Measurements from ENCODE around the gene MAPT.
"Not testable (repeated sequence)": the region's sequence is repeated elsewhere in the genome, so short reads cannot be mapped to it uniquely, and the experiment has no call there.

MAPT gene

GRCh38 chr17:45907750-45908395, 13.5 kb downstream of the MAPT start:
- TF ChIP-seq CTCF (IDR thresholded peaks at IDR 0.05): no peak
- H3K27ac ChIP-seq: no peak overlapping the region
- no peak for DNase-seq
- no peak overlapping the region for H3K4me3 ChIP-seq
- peaks cover 0 to 5% (median 0%) of the 10 kb centered on the region in 3 donors for H3K9me3 ChIP-seq
- intact Hi-C loops (cut with DNase I; ENCODE audit: low total_unique reads): no loop called here
- H3K27me3 ChIP-seq: peaks cover 0 to 46% of the 10 kb centered on the region in 2 donors
- no peaks in the 10 kb centered on the region for H3K4me1 ChIP-seq
- no peaks in the 10 kb centered on the region for H3K36me3 ChIP-seq

- TF ChIP-seq CTCF (IDR thresholded peaks at IDR 0.05): no peak
- no peak overlapping the region for H3K27ac ChIP-seq
- DNase-seq: no peak
Measured at GRCh38 chr17:45908460-45908859, 14.1 kb downstream of the MAPT start.

GRCh38 chr17:45908935-45909334, 14.6 kb downstream of the MAPT start:
- no peak for DNase-seq
- Histone ChIP-seq H3K4me1 (no peaks in the 10 kb centered on the region), H3K27ac (no peak overlapping the region), H3K4me3 (no peak overlapping the region), H3K9me3 (peaks cover 0 to 5% (median 0%) of the 10 kb centered on the region in 3 donors), H3K36me3 (no peaks in the 10 kb centered on the region), H3K27me3 (peaks cover 0 to 43% of the 10 kb centered on the region in 2 donors)
- intact Hi-C loops (cut with DNase I; ENCODE audit: low total_unique reads): no loop called here
- TF ChIP-seq CTCF (IDR thresholded peaks at IDR 0.05): no peak

More at GRCh38 chr17:45908460-45908859, 14.1 kb downstream of the MAPT start:
- peaks cover 0 to 5% (median 0%) of the 10 kb centered on the region in 3 donors for H3K9me3 ChIP-seq
- no peak overlapping the region for H3K4me3 ChIP-seq
- no peaks in the 10 kb centered on the region for H3K36me3 ChIP-seq
- intact Hi-C loops (cut with DNase I; ENCODE audit: low total_unique reads): no loop called here
- H3K4me1 ChIP-seq: no peaks in the 10 kb centered on the region
- peaks cover 0 to 43% of the 10 kb centered on the region in 2 donors for H3K27me3 ChIP-seq

GRCh38 chr17:45910667-45911066, 16.3 kb downstream of the MAPT start:
- TF ChIP-seq CTCF (IDR thresholded peaks at IDR 0.05): no peak
- Histone ChIP-seq H3K36me3 (no peaks in the 10 kb centered on the region), H3K27me3 (peaks cover 0 to 37% of the 10 kb centered on the region in 2 donors), H3K4me3 (no peak overlapping the region), H3K9me3 (peaks cover 0 to 5% (median 0%) of the 10 kb centered on the region in 3 donors), H3K4me1 (no peaks in the 10 kb centered on the region), H3K27ac (no peak overlapping the region)
- no peak for DNase-seq
- intact Hi-C loops (cut with DNase I; ENCODE audit: low total_unique reads): no loop called here

GRCh38 chr17:45912319-45912718, 18.0 kb downstream of the MAPT start:
- Histone ChIP-seq H3K4me3 (no peak overlapping the region), H3K27me3 (peaks cover 0 to 35% of the 10 kb centered on the region in 2 donors), H3K9me3 (peaks cover 0 to 5% (median 0%) of the 10 kb centered on the region in 3 donors), H3K36me3 (no peaks in the 10 kb centered on the region), H3K4me1 (no peaks in the 10 kb centered on the region), H3K27ac (no peak overlapping the region)
- TF ChIP-seq CTCF (IDR thresholded peaks at IDR 0.05): no peak
- intact Hi-C loops (cut with DNase I; ENCODE audit: low total_unique reads): no loop called here
- DNase-seq: no peak

- H3K36me3 ChIP-seq; intact Hi-C loops (cut with DNase I; ENCODE audit: low total_unique reads); DNase-seq; H3K4me1 ChIP-seq; H3K9me3 ChIP-seq; H3K4me3 ChIP-seq; H3K27ac ChIP-seq: not testable (repeated sequence)
- H3K27me3 ChIP-seq: peaks cover 0 to 27% of the 10 kb centered on the region in 2 donors
Measured at GRCh38 chr17:45913030-45913429, 18.7 kb downstream of the MAPT start.
